ENCODE measurements around the gene SCAI.
"Not testable (repeated sequence)": the region's sequence is repeated elsewhere in the genome, so short reads cannot be mapped to it uniquely, and the experiment has no call there.

The SCAI gene

DNA sequence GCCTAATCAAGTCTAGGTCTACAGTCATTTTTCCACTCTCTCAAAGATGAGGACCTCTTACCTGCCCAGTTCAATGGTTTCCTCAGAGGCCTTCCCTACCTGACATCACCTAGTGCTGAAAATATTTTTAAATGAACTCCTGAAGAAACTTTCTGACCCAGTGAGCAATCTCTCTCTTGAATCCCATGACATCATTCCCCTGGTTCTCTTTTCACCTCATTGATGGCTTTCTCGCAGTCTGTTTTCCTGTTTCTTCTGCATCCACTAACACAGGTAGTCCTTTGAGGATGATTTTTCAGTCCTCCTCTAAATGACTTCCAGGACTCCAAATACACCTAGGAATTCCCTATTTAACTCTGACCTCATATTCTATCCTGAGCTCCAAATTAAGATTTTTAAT is 40.3 kb downstream of the SCAI start:
- no peak for DNase-seq

DNA sequence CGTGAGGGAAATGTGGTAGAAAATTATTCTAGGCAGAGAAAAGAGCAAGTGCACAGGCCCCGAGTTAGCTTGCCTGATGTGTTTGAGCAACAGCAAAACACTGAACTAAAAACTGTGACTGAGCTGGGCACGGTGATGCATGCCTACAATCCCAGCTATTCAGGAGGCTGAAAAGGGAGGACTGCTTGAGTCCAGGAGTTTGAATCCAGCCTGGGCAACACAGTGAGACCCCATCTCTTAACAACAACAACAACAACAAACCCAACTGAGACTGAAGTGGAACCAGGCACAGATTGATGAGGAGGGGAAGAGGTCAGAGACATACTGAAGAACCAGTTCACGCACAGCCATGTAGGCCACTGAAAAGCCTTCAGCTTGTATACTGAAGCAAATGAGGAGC is 42.5 kb downstream of the SCAI start:
- DNase-seq: no peak

DNA sequence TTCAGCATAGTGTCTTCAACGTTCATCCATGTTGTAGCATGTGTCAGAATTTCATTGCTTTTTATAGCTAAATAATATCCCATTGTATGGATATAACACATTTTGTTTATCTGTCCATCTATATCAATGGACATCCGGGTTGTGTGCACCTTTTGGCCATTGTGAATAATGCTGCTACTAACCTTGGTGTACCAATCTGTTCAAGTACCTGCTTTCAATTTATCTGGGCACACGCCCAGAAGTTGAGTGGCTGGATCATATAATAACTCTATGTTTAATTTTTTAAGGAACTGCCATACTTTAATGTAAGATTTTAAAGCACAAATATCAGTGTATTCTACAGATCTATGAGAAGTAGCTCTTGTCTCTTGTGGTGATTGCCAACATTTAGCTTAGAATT is 43.5 kb downstream of the SCAI start:
- no peak for DNase-seq

DNA sequence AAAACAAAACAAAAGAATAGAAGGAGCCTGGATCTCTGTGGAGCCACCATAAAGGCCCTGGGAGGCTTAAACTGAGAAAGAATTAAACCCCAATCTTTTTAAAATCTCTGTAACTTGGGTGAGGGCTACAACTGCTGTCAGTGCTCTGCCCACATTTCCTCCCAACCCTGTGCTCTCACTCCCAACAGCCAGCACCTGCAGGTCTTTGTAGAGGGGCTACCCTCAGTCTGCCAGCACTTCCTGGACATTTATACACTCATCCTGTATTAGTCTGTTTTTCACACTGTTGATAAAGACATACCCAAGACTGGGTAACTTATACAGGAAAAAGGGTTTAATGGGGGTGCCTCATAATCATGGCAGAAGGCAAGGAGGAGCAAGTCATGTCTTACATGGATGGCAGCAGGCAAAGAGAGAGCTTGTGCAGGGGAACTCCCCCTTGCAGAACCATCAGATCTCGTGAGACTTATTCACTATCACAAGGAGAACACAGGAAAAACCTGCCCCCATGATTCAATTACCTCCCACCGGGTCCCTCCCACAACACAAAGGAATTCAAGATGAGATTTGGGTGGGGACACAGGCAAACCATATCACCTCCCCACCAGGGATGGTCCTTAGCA is 47.4 kb downstream of the SCAI start:
- DNase-seq: no peak

DNA sequence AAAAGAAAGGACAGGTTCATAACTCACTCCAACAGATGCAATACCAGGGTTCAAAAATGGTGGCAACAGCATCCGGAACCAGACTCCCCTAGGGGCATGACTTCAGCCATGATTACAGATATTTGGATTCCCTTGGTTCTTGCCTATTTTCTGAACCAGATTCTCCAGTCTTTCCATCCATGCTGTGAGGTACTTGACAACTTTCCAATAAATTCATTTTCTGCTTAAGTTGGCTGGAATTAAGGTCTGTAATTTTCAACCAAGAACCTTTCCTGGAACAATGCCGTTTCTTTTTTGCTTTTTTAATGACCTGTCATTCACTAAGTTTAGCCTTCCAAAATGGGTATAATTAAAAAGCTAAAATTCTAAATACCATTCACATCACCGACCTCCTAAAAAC is 52.2 kb downstream of the SCAI start:
- no peak for DNase-seq

DNA sequence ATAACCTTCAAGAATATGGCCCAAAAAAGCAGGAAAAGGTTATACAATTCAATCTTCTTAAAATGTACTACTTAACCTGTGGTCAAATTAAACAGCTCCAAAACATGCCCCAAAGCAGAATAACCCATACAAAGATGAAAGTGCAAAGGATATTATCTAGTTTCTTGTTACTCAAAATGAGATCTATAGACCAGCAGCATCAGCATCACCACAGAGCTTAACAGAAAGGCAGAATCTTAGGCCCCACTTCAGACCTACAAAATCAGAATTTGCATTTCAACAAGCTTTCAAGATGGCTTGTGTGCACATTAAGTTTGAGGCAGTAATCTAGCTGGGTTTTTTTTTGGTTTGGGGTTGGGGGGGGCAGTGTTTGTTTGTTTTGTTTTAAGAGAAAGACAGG is 54.0 kb downstream of the SCAI start:
- no peak for DNase-seq

DNA sequence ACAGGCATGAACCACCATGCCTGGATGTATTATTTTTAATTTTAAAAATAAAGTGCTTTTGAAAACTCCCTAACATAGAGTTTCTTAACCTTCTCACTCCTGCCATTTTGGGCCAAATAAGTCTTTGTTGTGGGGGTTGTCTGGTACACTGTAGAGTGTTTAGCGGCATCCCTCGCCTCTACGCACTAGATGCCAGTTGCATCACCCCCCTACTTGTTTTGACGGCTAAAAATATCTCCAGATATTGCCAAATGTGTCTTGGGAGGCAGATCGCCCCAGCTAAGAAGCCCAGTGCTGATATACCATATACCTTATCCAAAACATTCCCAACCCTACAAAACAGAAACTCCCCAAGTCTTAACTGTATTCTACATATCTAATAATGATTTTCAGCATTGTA is 54.6 kb downstream of the SCAI start:
- DNase-seq: no peak

DNA sequence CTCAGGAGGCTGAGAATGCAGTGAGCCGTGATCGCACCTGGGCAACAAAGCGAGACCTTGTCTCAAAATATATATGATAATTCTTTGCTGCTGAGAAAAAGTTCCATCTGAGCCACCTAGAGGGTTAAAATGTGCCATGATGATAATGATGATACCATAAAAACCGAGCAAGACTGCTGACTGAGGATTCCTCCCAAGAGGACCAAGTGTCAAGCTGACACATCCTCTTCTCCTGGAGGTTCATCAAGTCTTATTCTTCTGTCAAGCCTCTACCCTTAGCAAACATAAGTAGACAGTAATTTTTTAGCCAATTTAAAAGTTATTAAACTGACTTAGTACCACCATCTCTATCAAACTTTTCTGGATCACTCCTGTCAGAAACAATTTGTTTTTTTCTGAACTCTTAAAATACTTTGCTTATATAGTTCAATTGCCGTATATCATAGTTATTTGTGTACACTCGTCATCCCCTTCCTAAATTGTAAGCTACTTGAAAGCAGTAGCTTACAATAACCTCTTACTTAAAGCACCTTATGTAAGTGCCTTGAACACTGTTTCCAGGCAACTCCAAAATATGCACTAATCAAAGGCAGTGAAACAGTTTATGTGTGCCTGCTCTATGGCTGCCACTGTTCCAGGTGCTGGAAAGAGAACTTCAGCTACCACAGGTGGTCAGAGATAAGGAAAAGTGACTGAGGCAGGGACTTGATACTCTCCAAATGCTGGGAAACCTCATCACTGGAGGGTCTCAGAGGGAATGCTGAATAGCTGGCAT is 57.4 kb downstream of the SCAI start:
- DNase-seq: no peak

DNA sequence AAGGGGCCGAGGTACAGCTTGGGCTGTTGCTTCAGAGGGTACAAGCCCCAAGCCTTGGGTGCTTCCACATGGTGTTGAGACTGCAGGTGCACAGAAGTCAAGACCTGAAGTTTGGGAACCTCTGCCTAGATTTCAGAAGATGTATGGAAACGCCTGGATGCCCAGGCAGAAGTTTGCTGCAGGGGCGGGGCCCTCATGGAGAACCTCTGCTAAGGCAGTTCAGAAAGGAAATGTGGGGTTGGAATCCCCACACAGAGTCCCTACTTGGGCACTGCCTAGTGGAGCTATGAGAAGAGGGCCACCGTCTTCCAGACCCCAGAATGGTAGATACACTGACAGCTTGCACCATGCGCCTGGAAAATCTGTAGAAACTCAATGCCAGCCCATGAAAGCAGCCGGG is 61.1 kb downstream of the SCAI start:
- DNase-seq: not testable (repeated sequence)

DNA sequence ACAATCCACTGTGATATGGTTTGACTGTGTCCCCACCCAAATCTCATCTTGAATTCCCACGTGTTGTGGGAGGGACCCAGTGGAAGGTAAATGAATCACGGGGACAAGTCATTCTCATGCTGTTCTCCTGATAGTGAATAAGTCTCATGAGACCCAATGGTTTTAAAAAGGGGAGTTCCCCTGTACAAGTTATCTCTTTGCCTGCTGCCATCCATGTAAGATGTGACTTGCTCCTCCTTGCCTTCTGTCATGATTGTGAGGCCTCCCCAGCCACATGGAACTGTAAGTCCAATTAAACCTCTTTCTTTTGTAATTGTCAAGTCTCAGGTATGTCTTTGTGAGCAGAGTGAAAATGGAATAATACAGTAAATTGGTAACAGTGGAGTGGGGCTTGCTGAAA is 62.5 kb downstream of the SCAI start:
- not testable (repeated sequence) for DNase-seq

DNA sequence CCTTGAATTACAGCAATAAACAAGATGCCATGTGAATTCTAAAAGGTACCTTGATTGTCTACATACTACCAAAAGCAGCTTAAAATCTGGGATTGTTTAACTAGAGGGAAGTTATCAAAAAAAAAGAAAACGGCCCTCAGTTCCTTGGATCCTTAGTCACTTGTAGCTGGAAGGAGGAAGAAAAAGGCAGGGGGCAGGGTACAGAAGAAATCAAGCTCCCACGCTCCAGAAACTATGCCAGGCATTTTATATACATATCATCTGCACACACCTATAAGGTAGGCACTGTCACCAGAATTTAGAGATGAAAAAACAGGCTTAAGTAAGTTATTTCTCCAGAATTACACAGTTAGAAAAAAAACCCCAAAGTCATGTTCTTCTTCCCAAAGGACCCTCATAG is 63.4 kb downstream of the SCAI start:
- DNase-seq: no peak

DNA sequence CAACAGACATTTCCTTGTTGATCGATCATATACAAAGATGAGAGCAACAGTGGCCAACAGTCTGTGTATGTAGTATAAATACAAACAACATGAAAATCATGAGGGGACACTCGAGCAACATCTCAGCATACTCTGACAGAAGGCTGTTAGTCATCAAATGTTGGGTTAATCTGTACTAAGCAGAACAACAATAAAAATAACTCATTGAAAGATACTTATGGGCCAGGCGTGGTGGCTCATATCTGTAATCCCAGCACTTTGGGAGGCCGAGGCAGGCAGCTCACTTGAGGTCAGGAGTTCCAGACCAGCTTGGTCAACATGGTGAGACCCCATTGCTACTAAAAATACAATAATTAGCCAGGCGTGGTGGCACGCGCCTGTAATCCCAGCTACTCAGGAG is 67.3 kb downstream of the SCAI start:
- DNase-seq: no peak

DNA sequence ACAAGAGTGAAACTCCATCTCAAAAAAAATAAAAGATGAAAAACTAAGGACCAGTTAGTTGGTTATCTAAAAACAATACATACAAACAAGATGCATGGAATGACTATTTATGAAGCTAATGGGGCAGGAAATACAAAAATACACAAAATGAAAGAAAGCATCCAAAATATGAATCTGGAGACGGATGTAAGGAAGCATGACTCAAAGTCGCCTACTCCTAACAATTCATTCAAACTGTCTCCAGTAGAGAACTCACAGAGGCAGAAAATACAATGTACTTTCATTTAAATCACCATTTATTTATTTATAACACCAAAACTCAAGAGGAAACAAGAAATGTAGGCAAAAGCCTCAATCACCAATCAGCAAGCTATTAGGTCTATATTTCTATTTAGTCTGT is 68.4 kb downstream of the SCAI start:
- DNase-seq: no peak

DNA sequence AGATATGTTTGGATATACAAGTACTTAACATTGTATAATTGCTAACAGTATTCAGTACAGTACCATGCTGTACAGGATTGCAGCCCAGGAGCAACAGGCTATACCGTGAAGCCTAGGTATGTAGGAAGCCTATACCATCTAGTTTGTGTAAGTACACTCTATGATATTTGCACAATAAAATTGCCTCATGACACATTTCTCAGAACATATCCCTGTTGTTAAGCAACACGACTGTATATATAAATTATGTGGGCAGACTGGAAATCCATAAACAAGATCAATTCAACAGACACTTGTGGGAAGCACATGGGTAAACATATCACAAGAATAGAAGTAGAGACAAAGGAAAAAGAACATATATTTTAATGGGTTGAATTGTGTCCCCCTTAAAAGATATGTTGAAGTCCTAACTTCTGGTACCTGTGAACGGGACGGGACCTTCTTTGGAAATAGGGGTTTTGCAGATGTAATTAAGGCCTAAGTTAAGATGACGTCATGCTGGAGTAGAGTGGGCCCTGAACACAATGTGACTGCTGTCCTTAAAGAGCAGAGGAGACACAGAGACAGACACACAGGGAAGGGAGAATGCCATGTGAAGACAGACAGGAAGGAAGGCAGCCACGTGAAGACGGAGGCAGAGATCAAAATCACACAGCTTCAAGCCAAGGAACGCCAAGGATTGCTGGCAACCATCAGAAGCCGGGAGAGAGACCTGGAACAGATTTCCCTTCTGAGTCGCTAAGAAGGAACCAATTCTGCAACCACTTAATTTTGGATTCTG is 76.3 kb downstream of the SCAI start:
- no peak for DNase-seq

DNA sequence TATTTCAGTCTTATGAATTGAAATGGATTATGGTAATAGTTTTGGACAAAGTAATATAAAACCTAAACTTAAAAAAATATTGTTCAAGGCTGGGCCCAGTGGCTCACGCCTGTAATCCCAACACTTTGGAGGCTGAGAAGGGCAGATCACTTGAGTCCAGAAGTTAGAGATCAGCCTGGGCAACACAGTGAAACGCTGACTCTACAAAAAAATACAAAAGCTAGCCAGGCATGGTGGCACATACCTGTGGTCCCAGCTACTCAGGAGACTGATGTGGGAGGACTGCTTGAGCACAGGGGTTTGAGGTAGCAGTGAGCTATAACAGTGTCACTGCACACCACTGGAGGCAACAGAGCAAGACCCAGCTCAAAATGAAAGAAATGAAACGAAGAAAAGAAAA is 81.9 kb downstream of the SCAI start:
- DNase-seq: no peak

DNA sequence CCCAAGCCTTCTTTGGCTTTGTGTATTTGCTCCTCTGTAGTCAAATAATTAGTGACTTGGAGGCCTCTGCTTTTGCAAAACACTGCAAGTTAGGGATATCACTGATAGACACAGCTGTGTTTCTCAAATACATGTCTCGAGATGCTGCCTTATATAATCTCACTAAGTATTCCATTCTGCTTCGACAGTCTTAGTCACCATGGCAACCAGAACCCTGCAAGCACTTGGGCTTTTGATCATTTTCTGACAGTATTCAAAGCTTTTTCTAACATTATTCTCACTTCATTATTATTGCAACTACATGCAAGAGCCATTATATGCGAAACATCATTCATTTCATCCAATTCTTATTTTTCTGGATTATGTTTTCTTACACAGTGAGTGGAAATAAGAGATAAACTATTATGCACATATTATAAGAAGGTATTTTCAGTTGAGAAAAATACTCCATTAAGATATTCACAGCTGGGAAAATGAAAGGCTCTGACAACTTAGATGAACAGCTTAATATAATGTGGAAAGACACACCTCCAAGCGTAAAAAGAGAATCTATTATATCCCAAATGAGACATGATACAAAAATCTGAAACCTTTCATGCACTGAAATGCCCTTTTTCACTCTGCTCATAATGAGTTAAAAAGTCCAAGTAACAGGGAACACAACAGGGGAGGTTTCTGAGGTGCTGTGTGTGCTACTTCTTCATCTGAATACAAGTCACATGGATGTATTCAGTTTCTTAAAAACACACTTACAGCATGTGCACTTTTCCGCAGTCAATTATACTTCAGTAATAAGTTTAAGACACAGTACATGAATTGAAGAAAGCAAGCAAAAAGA is 93.9 kb downstream of the SCAI start:
- DNase-seq: no peak

DNA sequence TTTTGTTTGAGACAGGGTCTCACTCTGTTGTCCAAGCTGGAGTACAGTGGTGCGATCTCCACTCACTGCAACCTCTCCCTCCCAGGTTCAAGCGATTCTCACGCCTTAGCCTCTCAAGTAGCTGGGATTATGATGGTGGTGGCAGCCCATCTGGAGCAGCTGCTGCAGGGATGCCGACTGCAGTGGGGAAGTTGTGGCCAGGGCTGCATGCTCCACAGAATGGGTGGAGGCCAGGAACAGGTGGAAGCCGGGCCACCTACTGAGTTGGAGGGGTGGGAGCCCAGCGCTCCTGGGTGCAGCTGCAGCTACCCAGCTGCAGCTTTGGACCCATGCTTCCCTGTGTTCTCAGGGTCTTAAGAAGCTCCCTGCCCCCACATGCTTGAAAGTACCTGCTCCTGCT is 99.7 kb downstream of the SCAI start:
- DNase-seq: no peak

DNA sequence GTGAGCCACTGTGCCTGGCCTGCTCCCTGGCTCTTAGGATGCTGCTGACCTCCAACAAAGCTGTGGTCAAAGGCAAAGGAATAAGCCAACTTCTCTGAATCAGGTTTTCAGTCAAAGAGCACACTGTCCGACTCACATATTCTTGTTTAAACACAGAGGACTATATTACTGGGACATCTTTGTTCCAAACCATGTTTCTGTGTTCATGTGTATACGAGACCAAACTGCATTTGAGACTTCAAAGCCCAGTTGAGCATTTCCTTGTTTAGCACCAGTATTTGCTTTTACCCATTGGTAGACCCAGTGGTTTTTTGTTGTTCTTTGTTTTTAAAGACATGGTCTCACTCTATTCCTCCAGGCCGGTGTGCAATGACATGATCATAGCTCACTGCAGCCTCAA is 100.2 kb downstream of the SCAI start:
- no peak for DNase-seq

DNA sequence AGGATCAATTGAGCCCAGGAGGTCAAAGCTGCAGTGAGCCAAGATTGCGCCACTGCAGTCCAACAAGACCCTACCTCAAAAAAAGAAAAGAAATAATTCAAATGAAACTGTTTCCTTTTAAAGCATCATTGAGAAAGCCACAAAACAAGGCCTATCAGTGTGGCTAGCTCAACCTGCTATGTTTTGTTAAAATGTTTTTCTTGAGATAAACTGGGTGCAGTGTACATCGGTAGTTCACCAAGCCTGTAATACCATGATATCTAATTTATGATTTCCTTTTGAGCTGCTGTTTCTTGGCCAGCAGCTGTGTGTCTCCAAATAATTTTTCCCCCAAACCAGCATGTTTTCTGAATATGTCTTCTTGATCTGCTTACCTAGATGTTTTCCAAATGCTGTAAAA is 105.2 kb downstream of the SCAI start:
- no peak for DNase-seq

DNA sequence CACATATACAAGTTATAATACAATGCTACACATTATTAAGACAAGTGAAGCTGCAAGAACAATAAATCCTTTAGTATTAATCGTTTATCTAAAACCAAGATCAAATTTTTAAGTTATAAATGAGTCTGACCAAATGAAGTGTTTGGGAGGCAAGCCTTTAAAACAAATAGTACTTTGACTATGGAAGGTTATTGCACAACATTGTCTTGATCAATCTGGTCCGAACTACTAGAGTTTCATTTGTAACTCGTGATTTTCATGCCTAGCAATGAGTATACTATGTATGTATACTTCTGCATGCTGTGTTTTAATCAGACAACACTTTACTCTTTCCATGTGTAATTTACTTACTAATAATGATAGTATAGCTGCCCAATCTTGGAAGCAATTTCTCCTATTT is 115.3 kb downstream of the SCAI start:
- DNase-seq: no peak

DNA sequence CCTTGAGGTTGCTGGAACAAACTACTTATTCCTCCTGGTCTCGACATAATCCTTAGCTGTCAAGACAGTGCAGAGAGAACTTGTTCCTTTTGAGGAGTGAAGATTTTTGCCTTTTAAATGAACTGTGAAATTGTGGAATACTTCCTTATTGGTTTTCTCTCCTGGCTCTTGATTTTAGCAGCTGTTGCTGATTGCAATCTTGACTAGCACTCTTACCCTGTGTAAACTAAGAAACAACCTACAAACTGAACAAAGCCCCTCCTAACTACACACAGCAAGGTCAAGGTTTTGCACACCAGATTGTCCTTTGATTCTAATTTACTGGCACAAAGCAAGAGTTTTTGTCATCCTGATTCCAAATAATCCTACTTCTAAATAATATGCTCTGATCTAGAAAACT is 118.4 kb downstream of the SCAI start:
- DNase-seq: no peak

DNA sequence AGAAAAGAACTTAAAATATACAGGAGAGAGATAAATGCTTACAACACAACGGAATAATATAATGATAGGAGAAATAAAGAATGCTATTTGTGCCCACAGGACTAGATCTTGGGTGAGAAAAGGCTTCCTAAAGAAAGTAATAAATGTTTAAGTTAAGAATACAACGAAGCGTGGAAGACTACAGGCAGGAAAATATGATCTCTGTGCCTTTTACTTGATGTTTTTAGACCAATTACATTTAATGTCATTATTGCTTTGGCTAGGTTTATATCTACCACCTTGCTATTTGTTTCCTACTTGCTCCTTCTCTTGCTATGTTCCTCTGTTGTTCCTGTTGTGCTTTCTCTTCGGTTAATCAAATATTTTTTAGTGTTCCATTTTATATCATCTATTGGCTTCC is 122.3 kb downstream of the SCAI start:
- no peak for DNase-seq

DNA sequence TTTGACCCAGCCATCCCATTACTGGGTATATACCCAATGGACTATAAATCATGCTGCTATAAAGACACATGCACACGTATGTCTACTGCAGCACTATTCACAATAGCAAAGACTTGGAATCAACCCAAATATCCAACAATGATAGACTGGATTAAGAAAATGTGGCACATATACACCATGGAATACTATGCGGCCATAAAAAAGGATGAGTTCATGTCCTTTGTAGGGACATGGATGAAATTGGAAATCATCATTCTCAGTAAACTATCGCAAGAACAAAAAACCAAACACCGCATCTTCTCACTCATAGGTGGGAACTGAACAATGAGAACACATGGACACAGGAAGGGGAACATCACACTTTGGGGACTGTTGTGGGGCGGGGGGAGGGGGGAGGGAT is 127.7 kb downstream of the SCAI start:
- DNase-seq: not testable (repeated sequence)
